Mesodermal cell (in vitro differentiated cells): Measurements from ENCODE around the gene APOC4.

Source experiments
- H3K27ac ChIP-seq: 2 replicates; pipeline ENCODE4 v1.7.0; 2013; ENCODE audit warnings: mild to moderate bottlenecking, low read depth, low read length, moderate library complexity; ENCODE audit not compliant: severe bottlenecking
- H3K36me3 ChIP-seq: 2 replicates; pipeline ENCODE4 v1.7.1; 2013; ENCODE audit warnings: mild to moderate bottlenecking, low read length, moderate library complexity; ENCODE audit not compliant: control insufficient read depth, insufficient read depth
- H3K4me1 ChIP-seq: one replicate; pipeline ENCODE4 v1.7.1; 2013; ENCODE audit warnings: mild to moderate bottlenecking, low read length; ENCODE audit not compliant: insufficient read depth, control insufficient read depth, poor library complexity, severe bottlenecking
- H3K4me3 ChIP-seq: 2 replicates; pipeline ENCODE4 v1.7.0; 2013; ENCODE audit warnings: low read length, control low read depth, mild to moderate bottlenecking; ENCODE audit not compliant: insufficient read depth, poor library complexity, severe bottlenecking; ENCODE audit errors: extremely low read depth
- H3K9me3 ChIP-seq: 2 replicates; pipeline ENCODE4 v1.7.1; 2013; ENCODE audit warnings: mild to moderate bottlenecking, low read length, moderate library complexity; ENCODE audit not compliant: control insufficient read depth
- WGBS, 2 experiments: methylation state at CpG; one replicate each; pipeline ENCODE4 v1.1.5; 2013; ENCODE audit warnings: missing lambda C conversion rate in 2 of 2; ENCODE audit not compliant: insufficient coverage in 2 of 2; 5-methylcytosine and 5-hydroxymethylcytosine counted together

The APOC4 gene

DNA sequence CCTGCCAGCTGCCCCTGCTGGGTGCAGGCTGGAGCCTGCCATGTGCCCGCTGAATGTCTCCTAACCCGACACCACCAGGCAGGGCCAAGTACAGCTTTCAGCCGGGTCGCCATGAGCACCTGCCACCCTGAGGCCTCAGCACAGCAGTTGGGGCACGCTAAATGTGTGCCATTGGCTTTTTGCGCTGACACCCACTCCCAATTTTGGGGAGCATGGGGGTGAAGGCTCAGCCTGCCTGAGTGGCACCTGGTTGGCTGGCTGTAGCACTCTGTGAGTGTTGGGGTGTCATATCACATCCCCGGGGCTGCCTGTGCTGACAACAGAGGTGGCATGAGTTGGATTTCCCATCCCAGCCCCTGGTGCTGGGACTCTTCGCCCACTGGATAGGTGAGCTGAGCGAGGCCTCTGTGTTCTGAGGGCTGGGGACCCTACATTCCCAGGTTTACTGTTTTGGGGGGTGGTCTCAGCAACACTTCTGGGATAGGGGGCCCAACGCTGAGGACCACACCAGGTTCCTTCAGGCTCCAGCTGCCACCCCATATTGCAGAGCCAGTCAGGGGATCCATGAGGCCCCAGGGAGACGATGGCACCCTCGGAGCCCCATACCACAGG is 52.0 kb downstream of the APOC4 start:
- Histone ChIP-seq H3K4me1 (peaks cover 4% of the 10 kb centered on the region), H3K27ac (no peak overlapping the region), H3K36me3 (peaks cover 33% of the 10 kb centered on the region), H3K9me3 (no peaks in the 10 kb centered on the region), H3K4me3 (no peak overlapping the region)
- 92 to 95% methylated on average over 8 to 12 of the region's 12 CpGs for WGBS, 2 experiments
